GM18508 (cell line): ENCODE results near the gene ACAD10.
"Not testable (repeated sequence)": the region's sequence is repeated elsewhere in the genome, so short reads cannot be mapped to it uniquely, and the experiment has no call there.

Source experiments
- ATAC-seq: cut with Tn5 transposase; IDR thresholded peaks from one replicate; pipeline ENCODE4 v1.9.1; 2021; ENCODE audit warnings: moderate number of reproducible peaks; ENCODE audit not compliant: insufficient read depth, unreplicated experiment

Gene ACAD10

GRCh38 chr12:111748151-111748672, 62.4 kb downstream of the ACAD10 start:
- ATAC-seq, result no peak

- no peak for ATAC-seq
Measured at GRCh38 chr12:111748867-111749266, 63.0 kb downstream of the ACAD10 start.

- no peak for ATAC-seq
Measured at GRCh38 chr12:111749391-111749790, 63.5 kb downstream of the ACAD10 start.

- no peak for ATAC-seq
Measured at GRCh38 chr12:111753144-111753881, 67.5 kb downstream of the ACAD10 start.

- no peak for ATAC-seq
Measured at GRCh38 chr12:111754671-111755070, 68.8 kb downstream of the ACAD10 start.

GRCh38 chr12:111756196-111756595, 70.3 kb downstream of the ACAD10 start:
- ATAC-seq, result no peak

GRCh38 chr12:111756681-111757080, 70.8 kb downstream of the ACAD10 start:
- no peak for ATAC-seq

- ATAC-seq, result no peak
Measured at GRCh38 chr12:111757361-111758119, 71.7 kb downstream of the ACAD10 start.

- no peak for ATAC-seq
Measured at GRCh38 chr12:111758120-111758561, 72.3 kb downstream of the ACAD10 start.

- no peak for ATAC-seq
Measured at GRCh38 chr12:111759271-111759670, 73.4 kb downstream of the ACAD10 start.

- ATAC-seq, result no peak
Measured at GRCh38 chr12:111759991-111760390, 74.1 kb downstream of the ACAD10 start.

GRCh38 chr12:111761099-111761498, 75.2 kb downstream of the ACAD10 start:
- no peak for ATAC-seq

GRCh38 chr12:111761706-111762105, 75.9 kb downstream of the ACAD10 start:
- no peak for ATAC-seq

GRCh38 chr12:111763552-111763951, 77.7 kb downstream of the ACAD10 start:
- not testable (repeated sequence) for ATAC-seq

- no peak for ATAC-seq
Measured at GRCh38 chr12:111764120-111764821, 78.4 kb downstream of the ACAD10 start.

GRCh38 chr12:111766608-111767361, 80.9 kb downstream of the ACAD10 start, which contains the start of gene ALDH2:
Gene ALDH2 (plus strand): TSS chr12:111766933. CDS start chr12:111766983, 50 bp downstream.
- ATAC-seq, result no peak

- ATAC-seq, result no peak
Measured at GRCh38 chr12:111767362-111768158, 81.7 kb downstream of the ACAD10 start.

- ATAC-seq, result no peak
Measured at GRCh38 chr12:111768159-111768895, 82.5 kb downstream of the ACAD10 start.
